C4-2B (cell line): ENCODE data around the gene USP15.

Experiments used
- CTCF ChIP-seq: fragments of 450-650 bp; conservative IDR thresholded peaks from 2 replicates; pipeline ENCODE4 v1.5.1; 2017; ENCODE audit warnings: mild to moderate bottlenecking
- ZFX ChIP-seq: fragments of 450-650 bp; IDR thresholded peaks from 2 replicates; pipeline ENCODE4 v1.6.1; 2017

GRCh38 chr12:62407587-62407986, 147.4 kb downstream of the USP15 start:
- TF ChIP-seq CTCF (no peak), ZFX (no peak)
